T-helper 2 cell treated with Interferon-gamma antibody and Interleukin-4, amounts not matched to agents 5 μg/mL and 100 μg/mL, for 36 hours (primary cell): ENCODE results near the gene MRPL44.

Experiments used
- DNase-seq: peaks from one replicate; pipeline ENCODE4 v3.0.0; 2021; ENCODE audit warnings: low spot score
- H3K27ac Mint-ChIP-seq: one replicate; pipeline ENCODE4 v1.8.0; 2021; ENCODE audit warnings: mild to moderate bottlenecking, mixed read lengths
- H3K27me3 Mint-ChIP-seq: one replicate; pipeline ENCODE4 v1.8.0; 2021; ENCODE audit warnings: low read depth, mixed read lengths
- H3K36me3 Mint-ChIP-seq: one replicate; pipeline ENCODE4 v1.8.0; 2021; ENCODE audit warnings: low read depth, mixed read lengths
- H3K4me1 Mint-ChIP-seq: one replicate; pipeline ENCODE4 v1.8.0; 2021; ENCODE audit warnings: low read depth, mixed read lengths
- H3K4me3 Mint-ChIP-seq: one replicate; pipeline ENCODE4 v1.8.0; 2022; ENCODE audit warnings: mild to moderate bottlenecking, moderate library complexity, mixed read lengths
- H3K9me3 Mint-ChIP-seq: one replicate; pipeline ENCODE4 v1.8.0; 2021; ENCODE audit warnings: mixed read lengths

MRPL44 gene

GRCh38 chr2:223944166-223944702 is 13.0 kb upstream of the MRPL44 start:
- H3K9me3 Mint-ChIP-seq, result peaks cover 12% of the 10 kb centered on the region
- H3K4me3 Mint-ChIP-seq, result peak overlapping the region; percentile 93
- DNase-seq, result no peak
- H3K27ac Mint-ChIP-seq, result peak overlapping the region; percentile 93
- H3K36me3 Mint-ChIP-seq, result peaks cover 27% of the 10 kb centered on the region
- H3K4me1 Mint-ChIP-seq, result peaks cover 47% of the 10 kb centered on the region
- H3K27me3 Mint-ChIP-seq, result no peaks in the 10 kb centered on the region

GRCh38 chr2:223944703-223945531 is 12.3 kb upstream of the MRPL44 start, which contains the start of gene WDFY1:
Gene WDFY1, minus strand, starts transcription at chr2:223945335. Its CDS starts 51 bp downstream, at chr2:223945284.
- Mint-ChIP-seq H3K36me3 (peaks cover 20% of the 10 kb centered on the region), H3K4me3 (peak within 1 kb of the TSS; percentile 93), H3K4me1 (peaks cover 47% of the 10 kb centered on the region), H3K27ac (peak within 1 kb of the TSS; percentile 93), H3K9me3 (peaks cover 6% of the 10 kb centered on the region), H3K27me3 (no peaks in the 10 kb centered on the region)
- DNase-seq, result peak; percentile 78

- DNase-seq, result no peak
- H3K9me3 Mint-ChIP-seq, result peaks cover 6% of the 10 kb centered on the region
- H3K27me3 Mint-ChIP-seq, result no peaks in the 10 kb centered on the region
- peak overlapping the region; percentile 87 for H3K4me3 Mint-ChIP-seq
- H3K4me1 Mint-ChIP-seq, result peaks cover 52% of the 10 kb centered on the region
- peak overlapping the region; percentile 92 for H3K27ac Mint-ChIP-seq
- peaks cover 18% of the 10 kb centered on the region for H3K36me3 Mint-ChIP-seq
Observed at GRCh38 chr2:223945755-223946154, 11.5 kb upstream of the MRPL44 start.

GRCh38 chr2:223947711-223948205 is 9.5 kb upstream of the MRPL44 start:
- Mint-ChIP-seq H3K36me3 (peaks cover 9% of the 10 kb centered on the region), H3K27ac (peak overlapping the region; percentile 77), H3K27me3 (no peaks in the 10 kb centered on the region), H3K4me3 (no peak overlapping the region), H3K4me1 (peaks cover 46% of the 10 kb centered on the region), H3K9me3 (no peaks in the 10 kb centered on the region)
- no peak for DNase-seq

- Mint-ChIP-seq H3K27ac (peak overlapping the region; percentile 90), H3K4me3 (no peak overlapping the region), H3K27me3 (no peaks in the 10 kb centered on the region), H3K4me1 (peaks cover 41% of the 10 kb centered on the region), H3K9me3 (no peaks in the 10 kb centered on the region), H3K36me3 (peaks cover under 1% of the 10 kb centered on the region)
- no peak for DNase-seq
Observed at GRCh38 chr2:223949241-223949840, 7.9 kb upstream of the MRPL44 start.

- no peak overlapping the region for H3K4me3 Mint-ChIP-seq
- DNase-seq, result no peak
Observed at GRCh38 chr2:223950448-223951347, 6.6 kb upstream of the MRPL44 start.

DNA sequence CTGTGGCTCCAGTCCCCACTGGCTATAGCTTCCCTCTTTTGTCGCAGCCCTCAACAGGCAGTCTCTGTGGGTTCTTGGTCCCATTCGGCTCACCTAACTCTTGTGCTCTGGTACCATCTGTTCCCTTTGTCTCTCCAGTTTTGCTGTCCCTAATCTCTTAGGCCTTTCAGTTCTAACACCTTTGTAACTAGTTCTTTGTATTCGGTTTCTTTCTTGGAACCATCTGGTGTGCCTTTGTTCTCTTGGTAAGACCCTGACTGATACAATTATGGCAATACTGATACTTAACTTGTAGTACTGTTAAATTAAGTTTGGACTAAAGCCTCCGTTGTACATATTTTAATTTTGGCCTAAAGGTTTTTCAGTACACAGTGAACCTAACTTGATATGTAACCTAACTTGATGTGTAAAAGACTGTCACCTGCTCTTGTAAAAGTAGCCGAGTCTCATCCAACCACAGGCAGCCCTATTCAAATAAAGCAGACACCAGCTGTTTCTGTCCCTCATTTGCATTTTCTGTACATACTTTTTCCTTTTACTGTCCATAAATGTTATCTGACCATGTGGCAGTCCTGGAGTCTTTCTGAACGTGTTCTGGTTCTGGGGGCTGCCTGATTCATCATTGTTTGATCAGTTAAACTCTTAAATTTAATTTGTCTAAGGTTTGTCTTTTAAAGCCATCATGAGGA is 4.8 kb upstream of the MRPL44 start:
- no peaks in the 10 kb centered on the region for H3K27me3 Mint-ChIP-seq
- H3K27ac Mint-ChIP-seq, result no peak overlapping the region
- no peaks in the 10 kb centered on the region for H3K9me3 Mint-ChIP-seq
- no peak overlapping the region for H3K4me3 Mint-ChIP-seq
- peaks cover 45% of the 10 kb centered on the region for H3K4me1 Mint-ChIP-seq
- no peaks in the 10 kb centered on the region for H3K36me3 Mint-ChIP-seq
- no peak for DNase-seq

More at GRCh38 chr2:223950448-223951347, 6.6 kb upstream of the MRPL44 start:
- Mint-ChIP-seq H3K27me3 (no peaks in the 10 kb centered on the region), H3K36me3 (no peaks in the 10 kb centered on the region), H3K27ac (peak overlapping the region; percentile 90), H3K4me1 (peaks cover 46% of the 10 kb centered on the region), H3K9me3 (no peaks in the 10 kb centered on the region)

DNA sequence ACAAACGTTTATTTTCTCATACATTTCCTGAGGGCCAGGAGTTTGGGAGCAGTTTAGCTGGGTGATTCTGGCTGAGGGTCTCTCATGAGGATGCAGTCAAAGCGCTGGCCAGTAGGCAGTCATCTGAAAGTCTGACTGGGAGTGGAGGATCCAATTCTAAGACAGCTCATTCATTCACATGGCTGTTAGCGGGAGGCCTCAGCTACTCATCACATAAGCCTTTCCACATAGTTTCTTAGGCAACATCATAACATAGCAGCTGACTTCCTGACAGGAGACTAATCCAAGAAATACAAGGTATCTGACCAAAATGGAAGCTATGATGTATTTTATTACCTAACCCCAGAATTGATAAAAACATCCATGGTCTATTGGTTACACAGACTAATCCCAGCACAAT is 2.9 kb upstream of the MRPL44 start:
- DNase-seq, result no peak
- no peaks in the 10 kb centered on the region for H3K9me3 Mint-ChIP-seq
- no peak overlapping the region for H3K4me3 Mint-ChIP-seq
- peaks cover 2% of the 10 kb centered on the region for H3K36me3 Mint-ChIP-seq
- H3K27ac Mint-ChIP-seq, result no peak overlapping the region
- H3K4me1 Mint-ChIP-seq, result peaks cover 39% of the 10 kb centered on the region
- H3K27me3 Mint-ChIP-seq, result no peaks in the 10 kb centered on the region

DNA sequence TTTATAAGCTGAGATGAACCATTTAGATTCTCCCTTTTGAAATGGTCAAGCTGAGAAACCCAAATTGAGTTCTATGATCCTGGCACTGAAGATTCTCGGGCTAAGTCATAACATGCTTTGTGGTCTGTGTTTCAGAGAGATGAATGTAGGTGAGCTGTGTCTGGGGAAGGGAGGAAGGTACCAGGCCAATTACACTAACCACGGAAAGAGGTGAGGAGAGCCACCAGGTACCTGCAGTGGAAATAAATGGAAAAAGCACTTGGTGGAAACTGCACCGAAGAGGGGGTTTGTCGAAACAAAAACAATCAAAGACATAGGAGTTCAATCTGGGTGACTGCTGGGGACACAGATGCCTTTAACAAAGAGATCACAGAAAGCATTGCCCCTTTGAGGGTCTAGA is 963 bp upstream of the MRPL44 start:
- Mint-ChIP-seq H3K4me1 (peaks cover 43% of the 10 kb centered on the region), H3K9me3 (no peaks in the 10 kb centered on the region)
- no peak for DNase-seq

DNA sequence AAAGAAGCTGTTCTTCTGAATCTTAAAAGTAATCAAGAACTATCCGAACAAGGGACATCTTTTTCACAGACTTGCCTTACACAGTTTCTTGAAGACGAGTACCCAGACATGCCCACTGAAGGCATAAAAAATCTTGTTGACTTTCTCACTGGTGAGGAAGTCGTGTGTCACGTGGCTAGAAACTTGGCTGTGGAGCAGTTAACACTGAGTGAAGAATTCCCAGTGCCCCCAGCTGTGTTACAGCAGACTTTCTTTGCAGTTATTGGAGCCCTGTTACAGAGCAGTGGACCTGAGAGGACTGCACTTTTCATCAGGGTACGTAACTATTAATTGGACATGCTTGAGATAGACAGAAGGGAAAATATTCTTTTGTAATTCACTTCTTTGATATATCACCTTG is 2.4 kb downstream of the MRPL44 start:
- Mint-ChIP-seq H3K4me1 (peaks cover 48% of the 10 kb centered on the region), H3K36me3 (peaks cover 34% of the 10 kb centered on the region), H3K27ac (no peak overlapping the region), H3K9me3 (no peaks in the 10 kb centered on the region), H3K27me3 (no peaks in the 10 kb centered on the region), H3K4me3 (peak overlapping the region; percentile 76)
- DNase-seq, result no peak

More for the DNA sequence above, 963 bp upstream of the MRPL44 start:
- Mint-ChIP-seq H3K27ac (peak overlapping the region; percentile 84), H3K27me3 (no peaks in the 10 kb centered on the region), H3K4me3 (peak overlapping the region; percentile 95), H3K36me3 (peaks cover 20% of the 10 kb centered on the region)

DNA sequence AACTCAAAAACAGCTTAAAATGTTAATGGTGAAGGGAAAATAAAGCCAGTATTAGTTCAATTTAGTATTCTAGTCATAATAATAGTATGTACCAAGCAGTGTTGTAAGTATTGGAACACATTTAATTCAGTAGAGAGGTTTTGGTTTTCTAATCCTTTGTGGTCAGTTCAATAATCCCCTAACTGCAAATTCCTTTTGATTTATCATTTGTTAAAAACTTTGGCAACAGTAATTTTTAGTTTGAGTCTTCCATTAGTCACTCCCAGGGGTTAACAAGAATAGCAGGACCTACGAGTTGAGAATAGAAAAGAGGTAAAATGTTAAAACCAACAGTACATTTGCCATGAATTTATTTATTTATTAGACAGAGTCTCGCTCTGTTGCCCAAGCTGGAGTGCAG is 10.7 kb downstream of the MRPL44 start:
- DNase-seq, result no peak
- Mint-ChIP-seq H3K27ac (no peak overlapping the region), H3K9me3 (no peaks in the 10 kb centered on the region), H3K36me3 (peaks cover 24% of the 10 kb centered on the region), H3K27me3 (no peaks in the 10 kb centered on the region), H3K4me3 (no peak overlapping the region), H3K4me1 (peaks cover 3% of the 10 kb centered on the region)

DNA sequence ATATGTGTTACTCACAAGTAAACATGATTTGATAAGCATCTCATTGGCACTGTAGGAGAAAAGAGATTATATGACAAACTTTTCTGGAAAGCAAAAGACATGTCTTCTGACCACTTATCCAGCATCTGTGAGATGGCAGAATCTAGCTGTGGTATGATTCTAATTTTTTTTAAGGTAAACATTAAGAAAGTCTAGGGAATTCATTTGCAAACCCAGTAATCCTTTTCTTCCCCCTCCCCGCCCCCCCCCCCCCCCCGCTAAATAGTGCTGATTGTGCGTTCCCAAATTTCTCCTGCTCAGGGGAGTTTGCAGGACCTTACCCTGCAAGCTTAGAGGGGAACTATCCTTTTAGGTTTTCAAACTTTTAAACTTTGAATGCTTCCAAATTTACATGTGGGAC is 12.1 kb downstream of the MRPL44 start:
- H3K4me3 Mint-ChIP-seq, result no peak overlapping the region
- H3K9me3 Mint-ChIP-seq, result no peaks in the 10 kb centered on the region
- no peaks in the 10 kb centered on the region for H3K27me3 Mint-ChIP-seq
- DNase-seq, result no peak
- H3K27ac Mint-ChIP-seq, result no peak overlapping the region
- H3K36me3 Mint-ChIP-seq, result peaks cover 20% of the 10 kb centered on the region
- H3K4me1 Mint-ChIP-seq, result no peaks in the 10 kb centered on the region

GRCh38 chr2:223969856-223970255 is 12.6 kb downstream of the MRPL44 start:
- H3K36me3 Mint-ChIP-seq, result peaks cover 20% of the 10 kb centered on the region

More at GRCh38 chr2:223969856-223970255, 12.6 kb downstream of the MRPL44 start:
- Mint-ChIP-seq H3K9me3 (no peaks in the 10 kb centered on the region), H3K27me3 (no peaks in the 10 kb centered on the region), H3K4me1 (no peaks in the 10 kb centered on the region), H3K27ac (no peak overlapping the region), H3K4me3 (no peak overlapping the region)
- no peak for DNase-seq
